ENCODE measurements around the gene REPS2. TPM values are rescaled to one million over a fixed set of nuclear protein-coding genes. Genes with fewer than 3 reads are reported as not detected.

Gene REPS2
- total and polyA plus RNA-seq, 2 donors from 2014 or later: 19.6 to 36.3 TPM

- Histone ChIP-seq H3K4me1 (ENCODE audit: control insufficient read depth in 2 of 3, insufficient read depth in 2 of 3, low read depth in 1 of 3, low read length in 3 of 3) (no peaks in the 10 kb centered on the region), H3K36me3 (ENCODE audit: control insufficient read depth in 2 of 3, insufficient read depth in 3 of 3, low read length in 3 of 3) (no peaks in the 10 kb centered on the region), H3K27me3 (ENCODE audit: control insufficient read depth, insufficient read depth, low read length) (peaks cover 2% of the 10 kb centered on the region), H3K4me3 (ENCODE audit: low read length in 3 of 3) (no peak overlapping the region), H3K9me3 (ENCODE audit: control insufficient read depth in 2 of 3, insufficient read depth in 1 of 3, low read length in 3 of 3) (no peaks in the 10 kb centered on the region), H3K9ac (ENCODE audit: low read length in 3 of 3) (no peak overlapping the region), H3K27ac (ENCODE audit: low read depth in 2 of 2, low read length in 2 of 2) (no peak overlapping the region)
- intact Hi-C loops (cut with DNase I): no loop called here
- no peak for TF ChIP-seq CTCF (IDR thresholded peaks at IDR 0.05; ENCODE audit: borderline replicate concordance, extremely low read depth, insufficient read depth)
- no peak for FAIRE-seq
- no peak for DNase-seq
Observed at GRCh38 chrX:17056868-17057608, 110.6 kb downstream of the REPS2 start.

GRCh38 chrX:17062065-17062464 is 115.6 kb downstream of the REPS2 start:
- Histone ChIP-seq H3K4me3 (ENCODE audit: low read length in 3 of 3) (no peak overlapping the region), H3K4me1 (ENCODE audit: control insufficient read depth in 2 of 3, insufficient read depth in 2 of 3, low read depth in 1 of 3, low read length in 3 of 3) (no peaks in the 10 kb centered on the region), H3K27ac (ENCODE audit: low read depth in 2 of 2, low read length in 2 of 2) (no peak overlapping the region), H3K9me3 (ENCODE audit: control insufficient read depth in 2 of 3, insufficient read depth in 1 of 3, low read length in 3 of 3) (no peaks in the 10 kb centered on the region), H3K9ac (ENCODE audit: low read length in 3 of 3) (no peak overlapping the region), H3K36me3 (ENCODE audit: control insufficient read depth in 2 of 3, insufficient read depth in 3 of 3, low read length in 3 of 3) (no peaks in the 10 kb centered on the region), H3K27me3 (ENCODE audit: control insufficient read depth, insufficient read depth, low read length) (peaks cover 9% of the 10 kb centered on the region)
- DNase-seq (no peak), FAIRE-seq (no peak)
- TF ChIP-seq CTCF (IDR thresholded peaks at IDR 0.05; ENCODE audit: borderline replicate concordance, extremely low read depth, insufficient read depth): no peak
- intact Hi-C loops (cut with DNase I): no loop called here

- intact Hi-C loops (cut with DNase I): no loop called here
Observed at GRCh38 chrX:17065100-17065499, 118.6 kb downstream of the REPS2 start.

More at GRCh38 chrX:17065100-17065499, 118.6 kb downstream of the REPS2 start:
- peaks cover 0 to 7% (median 0%) of the 10 kb centered on the region in 3 donors for H3K36me3 ChIP-seq (ENCODE audit: control insufficient read depth in 2 of 3, insufficient read depth in 3 of 3, low read length in 3 of 3)
- no peak overlapping the region for H3K27ac ChIP-seq (ENCODE audit: low read depth in 2 of 2, low read length in 2 of 2)
- H3K9ac ChIP-seq (ENCODE audit: low read length in 3 of 3): no peak overlapping the region
- FAIRE-seq (no peak), DNase-seq (no peak)
- no peaks in the 10 kb centered on the region for H3K9me3 ChIP-seq (ENCODE audit: control insufficient read depth in 2 of 3, insufficient read depth in 1 of 3, low read length in 3 of 3)
- no peaks in the 10 kb centered on the region for H3K4me1 ChIP-seq (ENCODE audit: control insufficient read depth in 2 of 3, insufficient read depth in 2 of 3, low read depth in 1 of 3, low read length in 3 of 3)
- H3K4me3 ChIP-seq (ENCODE audit: low read length in 3 of 3): no peak overlapping the region
- H3K27me3 ChIP-seq (ENCODE audit: control insufficient read depth, insufficient read depth, low read length): peaks cover 14% of the 10 kb centered on the region
- no peak for TF ChIP-seq CTCF (IDR thresholded peaks at IDR 0.05; ENCODE audit: borderline replicate concordance, extremely low read depth, insufficient read depth)
